HG02852 (cell line): ENCODE data around the gene GCN1.

Experiments used
- ATAC-seq: cut with Tn5 transposase; IDR thresholded peaks from one replicate; pipeline ENCODE4 v1.9.1; 2021; ENCODE audit warnings: mild to moderate bottlenecking, moderate library complexity; ENCODE audit not compliant: unreplicated experiment

The GCN1 gene

GRCh38 chr12:120183211-120183631 is 11.3 kb downstream of the GCN1 start:
- ATAC-seq, result no peak

- ATAC-seq, result no peak
Measured at GRCh38 chr12:120181991-120182631, 12.4 kb downstream of the GCN1 start.

GRCh38 chr12:120180975-120181374 is 13.5 kb downstream of the GCN1 start:
- ATAC-seq, result no peak

GRCh38 chr12:120175537-120175936 is 19.0 kb downstream of the GCN1 start:
- no peak for ATAC-seq

GRCh38 chr12:120175062-120175461 is 19.5 kb downstream of the GCN1 start:
- no peak for ATAC-seq

GRCh38 chr12:120172053-120172452 is 22.5 kb downstream of the GCN1 start:
- ATAC-seq, result no peak

- no peak for ATAC-seq
Measured at GRCh38 chr12:120170631-120171030, 23.9 kb downstream of the GCN1 start.

GRCh38 chr12:120169946-120170345 is 24.6 kb downstream of the GCN1 start:
- ATAC-seq, result no peak

- no peak for ATAC-seq
Measured at GRCh38 chr12:120168337-120168736, 26.2 kb downstream of the GCN1 start.

- ATAC-seq, result no peak
Measured at GRCh38 chr12:120167529-120168095, 26.9 kb downstream of the GCN1 start.

- ATAC-seq, result no peak
Measured at GRCh38 chr12:120164293-120164692, 30.2 kb downstream of the GCN1 start.

- ATAC-seq, result no peak
Measured at GRCh38 chr12:120162763-120163162, 31.8 kb downstream of the GCN1 start.

- no peak for ATAC-seq
Measured at GRCh38 chr12:120161852-120162251, 32.7 kb downstream of the GCN1 start.

GRCh38 chr12:120159509-120160237 is 34.8 kb downstream of the GCN1 start:
- ATAC-seq, result no peak

GRCh38 chr12:120158351-120158750 is 36.2 kb downstream of the GCN1 start:
- no peak for ATAC-seq

- ATAC-seq, result no peak
Measured at GRCh38 chr12:120157678-120158077, 36.8 kb downstream of the GCN1 start.

GRCh38 chr12:120156315-120157259 is 37.9 kb downstream of the GCN1 start:
- no peak for ATAC-seq

- no peak for ATAC-seq
Measured at GRCh38 chr12:120155072-120155471, 39.4 kb downstream of the GCN1 start.

- no peak for ATAC-seq
Measured at GRCh38 chr12:120150919-120151525, 43.5 kb downstream of the GCN1 start.

- ATAC-seq, result no peak
Measured at GRCh38 chr12:120148011-120148410, 46.5 kb downstream of the GCN1 start.

GRCh38 chr12:120145164-120145563 is 49.4 kb downstream of the GCN1 start:
- ATAC-seq, result no peak
